ENCODE results near the gene LTBP4. TPM values are rescaled to one million over a fixed set of nuclear protein-coding genes. Genes with fewer than 3 reads are reported as not detected.

The LTBP4 gene
- polyA plus RNA-seq, 1 of the 3 experiments (the other 2 are of a cell fraction) = 24.8 TPM

DNA sequence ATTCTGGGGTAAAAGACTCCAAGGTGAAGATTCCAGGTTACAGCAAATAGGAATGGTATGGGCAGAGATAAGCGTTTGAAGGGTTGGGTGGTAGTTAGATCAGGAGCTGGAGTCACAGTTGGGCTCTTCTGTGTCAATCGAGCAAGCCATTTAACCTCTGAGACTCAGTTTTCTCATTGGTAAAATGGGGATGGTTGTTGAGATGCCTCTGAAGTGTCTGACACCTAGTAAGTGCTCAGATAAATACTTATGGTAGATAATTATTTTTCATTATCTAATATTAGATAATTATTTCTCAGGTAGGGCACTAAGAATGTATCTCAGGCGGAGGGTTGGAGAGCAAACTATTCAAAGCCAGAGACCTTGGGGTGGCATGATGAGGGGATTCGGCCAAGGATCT is 7.8 kb downstream of the LTBP4 start (continued):
- TF ChIP-seq, protein P1, sequence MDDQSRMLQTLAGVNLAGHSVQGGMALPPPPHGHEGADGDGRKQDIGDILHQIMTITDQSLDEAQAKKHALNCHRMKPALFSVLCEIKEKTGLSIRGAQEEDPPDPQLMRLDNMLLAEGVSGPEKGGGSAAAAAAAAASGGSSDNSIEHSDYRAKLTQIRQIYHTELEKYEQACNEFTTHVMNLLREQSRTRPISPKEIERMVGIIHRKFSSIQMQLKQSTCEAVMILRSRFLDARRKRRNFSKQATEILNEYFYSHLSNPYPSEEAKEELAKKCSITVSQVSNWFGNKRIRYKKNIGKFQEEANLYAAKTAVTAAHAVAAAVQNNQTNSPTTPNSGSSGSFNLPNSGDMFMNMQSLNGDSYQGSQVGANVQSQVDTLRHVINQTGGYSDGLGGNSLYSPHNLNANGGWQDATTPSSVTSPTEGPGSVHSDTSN (IDR thresholded peaks at IDR 0.05) = no peak
- no peak for TF ChIP-seq NRF1 (IDR thresholded peaks at IDR 0.05; ENCODE audit: low read depth, low read length)

DNA sequence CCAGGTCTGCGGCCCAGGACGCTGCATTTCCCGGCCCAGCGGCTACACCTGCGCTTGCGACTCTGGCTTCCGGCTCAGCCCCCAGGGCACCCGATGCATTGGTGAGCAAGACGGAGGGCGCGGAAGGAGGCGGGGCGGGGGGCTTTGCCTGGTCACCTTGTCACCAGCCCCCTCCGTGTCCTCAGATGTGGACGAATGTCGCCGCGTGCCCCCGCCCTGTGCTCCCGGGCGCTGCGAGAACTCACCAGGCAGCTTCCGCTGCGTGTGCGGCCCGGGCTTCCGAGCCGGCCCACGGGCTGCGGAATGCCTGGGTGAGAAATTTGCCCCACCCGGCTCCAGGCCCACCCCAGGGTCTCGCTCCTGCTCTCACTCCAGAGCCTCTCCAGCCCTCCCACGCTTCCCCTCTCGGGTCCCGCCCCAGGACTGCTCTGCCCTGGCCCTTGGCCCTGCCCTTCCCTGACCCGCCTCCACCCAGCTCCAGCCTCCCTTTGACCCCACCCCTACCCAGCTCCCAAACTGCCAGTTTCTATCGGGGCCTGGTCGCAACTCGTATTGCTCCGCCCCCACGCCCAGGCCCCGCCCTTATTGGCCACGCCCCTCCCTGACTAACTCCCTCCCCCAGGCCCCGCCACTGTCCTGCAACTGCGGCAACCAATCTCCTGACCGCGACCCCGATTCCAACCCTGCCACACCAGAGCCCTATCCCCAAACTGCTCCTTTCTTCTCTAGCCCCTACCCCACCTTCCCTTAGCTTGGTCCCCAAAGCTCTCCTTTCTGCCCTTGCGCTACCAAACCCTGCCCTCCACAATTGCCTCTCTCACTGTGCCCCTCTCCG is 8.6 kb downstream of the LTBP4 start:
- Histone ChIP-seq H4K20me1 (ENCODE audit: insufficient read depth) (no peaks in the 10 kb centered on the region), H3F3A (replicated peaks; ENCODE audit: insufficient read depth) (peaks cover 5% of the 10 kb centered on the region), H3K36me3 (replicated peaks in 1 of 2; ENCODE audit: control insufficient read depth in 1 of 2, insufficient read depth in 2 of 2, low read length in 1 of 2) (no peaks in the 10 kb centered on the region), H3K4me3 (ENCODE audit: low read depth in 2 of 2, low read length in 1 of 2) (peak overlapping the region; percentile 53 to 56), H3K79me2 (ENCODE audit: insufficient read depth) (no peaks in the 10 kb centered on the region), H2AFZ (ENCODE audit: low read depth) (peak overlapping the region; percentile 88; the same call in 1 of the 2 replicates), H3K27ac (ENCODE audit: low read depth in 2 of 2, low read length in 1 of 2) (peak overlapping the region in 1 of 2 experiments; percentile 93; a peak in 2 of 4 replicates), H3K4me1 (ENCODE audit: control insufficient read depth in 1 of 2, insufficient read depth in 2 of 2, low read depth in 1 of 2, low read length in 1 of 2) (peaks cover 12 to 38% of the 10 kb centered on the region in 2 experiments; a peak in 2 of 4 replicates), H3K9ac (peak overlapping the region; percentile 40), H3K4me2 (peak overlapping the region; percentile 93), H3K9me2 (no peaks in the 10 kb centered on the region), H3K9me3 (no peaks in the 10 kb centered on the region), H3K27me3 (ENCODE audit: insufficient read depth) (no peaks in the 10 kb centered on the region)
- TF ChIP-seq FOXM1 (IDR thresholded peaks at IDR 0.05; ENCODE audit: low read depth) = no peak
- 0 out of 2 replicates have a peak, but pooled peaks have one; percentile 22 for TF ChIP-seq POLR2AphosphoS5 (IDR thresholded peaks at IDR 0.05; ENCODE audit: low read depth, low read length)
- TF ChIP-seq NRF1 (IDR thresholded peaks at IDR 0.05; ENCODE audit: low read depth, low read length) = no peak
- 0 out of 2 replicates have a peak, but pooled peaks have one; percentile 16 for TF ChIP-seq MXI1 (IDR thresholded peaks at IDR 0.05; ENCODE audit: low read depth, low read length)
- no peak for TF ChIP-seq RFX5 (IDR thresholded peaks at IDR 0.05; ENCODE audit: low read length)
- TF ChIP-seq TAF1 (IDR thresholded peaks at IDR 0.05; ENCODE audit: borderline replicate concordance, low read depth, low read length) = no peak
- TF ChIP-seq, protein P2, sequence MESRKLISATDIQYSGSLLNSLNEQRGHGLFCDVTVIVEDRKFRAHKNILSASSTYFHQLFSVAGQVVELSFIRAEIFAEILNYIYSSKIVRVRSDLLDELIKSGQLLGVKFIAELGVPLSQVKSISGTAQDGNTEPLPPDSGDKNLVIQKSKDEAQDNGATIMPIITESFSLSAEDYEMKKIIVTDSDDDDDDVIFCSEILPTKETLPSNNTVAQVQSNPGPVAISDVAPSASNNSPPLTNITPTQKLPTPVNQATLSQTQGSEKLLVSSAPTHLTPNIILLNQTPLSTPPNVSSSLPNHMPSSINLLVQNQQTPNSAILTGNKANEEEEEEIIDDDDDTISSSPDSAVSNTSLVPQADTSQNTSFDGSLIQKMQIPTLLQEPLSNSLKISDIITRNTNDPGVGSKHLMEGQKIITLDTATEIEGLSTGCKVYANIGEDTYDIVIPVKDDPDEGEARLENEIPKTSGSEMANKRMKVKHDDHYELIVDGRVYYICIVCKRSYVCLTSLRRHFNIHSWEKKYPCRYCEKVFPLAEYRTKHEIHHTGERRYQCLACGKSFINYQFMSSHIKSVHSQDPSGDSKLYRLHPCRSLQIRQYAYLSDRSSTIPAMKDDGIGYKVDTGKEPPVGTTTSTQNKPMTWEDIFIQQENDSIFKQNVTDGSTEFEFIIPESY (IDR thresholded peaks at IDR 0.05; ENCODE audit: borderline replicate concordance, low read depth) = no peak
- TF ChIP-seq TEAD4 (IDR thresholded peaks at IDR 0.05; ENCODE audit: borderline replicate concordance, insufficient read depth) = no peak
- no peak for TF ChIP-seq RAD21 (IDR thresholded peaks at IDR 0.05; ENCODE audit: low read length)
- TF ChIP-seq, protein P3, sequence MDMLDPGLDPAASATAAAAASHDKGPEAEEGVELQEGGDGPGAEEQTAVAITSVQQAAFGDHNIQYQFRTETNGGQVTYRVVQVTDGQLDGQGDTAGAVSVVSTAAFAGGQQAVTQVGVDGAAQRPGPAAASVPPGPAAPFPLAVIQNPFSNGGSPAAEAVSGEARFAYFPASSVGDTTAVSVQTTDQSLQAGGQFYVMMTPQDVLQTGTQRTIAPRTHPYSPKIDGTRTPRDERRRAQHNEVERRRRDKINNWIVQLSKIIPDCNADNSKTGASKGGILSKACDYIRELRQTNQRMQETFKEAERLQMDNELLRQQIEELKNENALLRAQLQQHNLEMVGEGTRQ (IDR thresholded peaks at IDR 0.05; ENCODE audit: borderline replicate concordance, low read depth, low read length) = no peak
- no peak for TF ChIP-seq ELF1 (IDR thresholded peaks at IDR 0.05)
- no peak; the same call in 1 of the 2 replicates for TF ChIP-seq SIN3A (IDR thresholded peaks at IDR 0.05; ENCODE audit: borderline replicate concordance, low read depth, low read length)
- DNase-seq = peak; percentile 99
- CTCF ChIA-PET = interaction anchor here (1.1 to 4.1 kb wide), 6 partner anchors 9 to 189 kb away, joined by 3 to 42 read pairs (median 4); partner anchors contain the start of genes EGLN2 and LTBP4
- WGBS (ENCODE audit: low lambda C conversion rate) = 21% methylated on average over 29 of the region's 50 CpGs
- POLR2A ChIA-PET = interaction anchor here (0.5 to 1.6 kb wide), 4 partner anchors 21 to 141 kb away, joined by 3 to 7 read pairs (median 4); partner anchors contain the start of genes ACTMAP and SNRPA
